ENCODE results near the gene OR5A1. TPM values are rescaled to one million over a fixed set of nuclear protein-coding genes. Genes with fewer than 3 reads are reported as not detected.

The OR5A1 gene
- not detected for polyA plus RNA-seq

- Histone ChIP-seq H3K4me1 (ENCODE audit: control insufficient read depth in 2 of 2, insufficient read depth in 2 of 2, low read length in 1 of 2) (no peaks in the 10 kb centered on the region), H3K4me3 (ENCODE audit: low read depth in 1 of 2, low read length in 2 of 2) (no peak within 1 kb of the TSS), H3K36me3 (ENCODE audit: control insufficient read depth in 2 of 2, insufficient read depth in 2 of 2, low read length in 1 of 2) (no peaks in the 10 kb centered on the region), H3K27ac (ENCODE audit: low read depth in 2 of 2, low read length in 1 of 2) (no peak within 1 kb of the TSS), H3K27me3 (ENCODE audit: control insufficient read depth in 1 of 2, insufficient read depth in 2 of 2, low read length in 2 of 2) (no peaks in the 10 kb centered on the region), H3K9me3 (ENCODE audit: control insufficient read depth in 2 of 2, insufficient read depth in 1 of 2, low read depth in 1 of 2, low read length in 1 of 2) (no peaks in the 10 kb centered on the region)
- WGBS, 2 donors, result 72 to 75% methylated on average over 3 of the region's 3 CpGs
Observed at GRCh38 chr11:59436169-59436568, at the start of gene OR5A1. TSS of gene OR5A1 (plus strand) at chr11:59436469. CDS start at chr11:59443169, 6,700 bp downstream.

DNA sequence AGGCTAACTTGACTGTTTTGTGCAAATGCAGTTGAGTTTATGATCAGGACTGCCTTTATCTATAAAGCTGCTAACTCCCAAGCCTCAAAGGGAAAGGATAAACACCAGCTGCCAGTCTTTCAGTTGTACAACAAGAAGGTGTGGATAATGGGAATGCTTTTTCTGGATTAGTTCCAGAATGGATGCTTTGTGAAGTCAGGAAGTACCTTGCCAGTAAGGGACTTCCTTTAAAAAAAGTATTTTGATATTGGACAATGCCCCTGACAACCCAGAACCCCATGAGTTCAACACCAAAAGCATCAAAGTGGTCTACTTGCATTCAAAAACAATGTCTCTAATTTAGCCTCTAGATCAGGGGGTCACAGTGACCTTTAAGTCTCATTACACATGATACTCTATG lies 42.1 kb upstream of the OR5A1 start:
- Histone ChIP-seq H3K4me3 (ENCODE audit: low read depth in 1 of 2, low read length in 2 of 2) (no peak overlapping the region), H3K9me3 (ENCODE audit: control insufficient read depth in 2 of 2, insufficient read depth in 1 of 2, low read depth in 1 of 2, low read length in 1 of 2) (no peaks in the 10 kb centered on the region), H3K27me3 (ENCODE audit: control insufficient read depth in 1 of 2, insufficient read depth in 2 of 2, low read length in 2 of 2) (no peaks in the 10 kb centered on the region), H3K36me3 (ENCODE audit: control insufficient read depth in 2 of 2, insufficient read depth in 2 of 2, low read length in 1 of 2) (no peaks in the 10 kb centered on the region), H3K4me1 (ENCODE audit: control insufficient read depth in 2 of 2, insufficient read depth in 2 of 2, low read length in 1 of 2) (no peaks in the 10 kb centered on the region), H3K27ac (ENCODE audit: low read depth in 2 of 2, low read length in 1 of 2) (no peak overlapping the region)

DNA sequence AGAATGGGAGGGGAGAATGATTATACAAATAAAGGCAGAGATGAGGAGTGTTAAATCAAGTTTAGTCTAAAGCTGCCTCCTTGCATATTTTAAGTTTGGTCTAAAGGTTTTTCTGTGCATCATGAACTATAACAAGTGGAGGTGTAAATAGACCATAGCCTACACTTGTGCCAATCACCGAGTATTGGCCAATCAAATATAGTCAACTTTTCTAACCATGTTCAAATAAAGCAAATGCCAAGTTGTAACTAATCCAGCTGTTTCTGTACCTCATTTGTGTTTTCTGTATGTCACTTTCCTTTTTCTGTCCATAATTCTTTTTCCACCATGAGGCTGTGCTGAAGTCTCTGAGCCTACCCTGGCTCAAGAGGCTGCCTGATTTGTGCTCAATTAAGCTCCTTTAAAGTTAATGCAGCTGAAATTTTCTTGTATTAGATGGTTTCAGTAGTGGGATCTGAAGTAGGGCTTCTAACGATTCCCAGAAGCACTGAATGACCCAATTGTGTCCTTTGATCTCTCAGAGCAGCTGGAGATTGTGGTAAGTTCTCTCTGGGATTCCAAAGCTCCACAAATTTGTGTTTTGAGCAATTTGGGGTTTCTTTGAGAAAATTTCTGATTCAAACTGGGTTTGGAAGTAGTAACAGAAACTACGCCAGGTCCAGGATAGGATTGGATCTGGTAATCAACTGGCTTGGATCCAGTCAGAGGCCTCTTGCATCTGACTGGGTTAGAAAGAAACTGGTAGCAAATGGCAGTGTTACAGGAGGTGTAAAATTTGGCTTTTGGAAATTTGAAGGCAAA lies 35.6 kb upstream of the OR5A1 start:
- H3K36me3 ChIP-seq (ENCODE audit: control insufficient read depth in 2 of 2, insufficient read depth in 2 of 2, low read length in 1 of 2), result no peaks in the 10 kb centered on the region
- WGBS, 2 donors, result 79% methylated on average over 3 of the region's 3 CpGs
- no peaks in the 10 kb centered on the region for H3K4me1 ChIP-seq (ENCODE audit: control insufficient read depth in 2 of 2, insufficient read depth in 2 of 2, low read length in 1 of 2)
- H3K4me3 ChIP-seq (ENCODE audit: low read depth in 1 of 2, low read length in 2 of 2), result no peak overlapping the region
- no peak overlapping the region for H3K27ac ChIP-seq (ENCODE audit: low read depth in 2 of 2, low read length in 1 of 2)
- H3K27me3 ChIP-seq (ENCODE audit: control insufficient read depth in 1 of 2, insufficient read depth in 2 of 2, low read length in 2 of 2), result no peaks in the 10 kb centered on the region
- H3K9me3 ChIP-seq (ENCODE audit: control insufficient read depth in 2 of 2, insufficient read depth in 1 of 2, low read depth in 1 of 2, low read length in 1 of 2), result no peaks in the 10 kb centered on the region

- Histone ChIP-seq H3K27ac (ENCODE audit: low read depth in 2 of 2, low read length in 1 of 2) (no peak overlapping the region), H3K4me1 (ENCODE audit: control insufficient read depth in 2 of 2, insufficient read depth in 2 of 2, low read length in 1 of 2) (no peaks in the 10 kb centered on the region), H3K9me3 (ENCODE audit: control insufficient read depth in 2 of 2, insufficient read depth in 1 of 2, low read depth in 1 of 2, low read length in 1 of 2) (no peaks in the 10 kb centered on the region), H3K36me3 (ENCODE audit: control insufficient read depth in 2 of 2, insufficient read depth in 2 of 2, low read length in 1 of 2) (no peaks in the 10 kb centered on the region), H3K27me3 (ENCODE audit: control insufficient read depth in 1 of 2, insufficient read depth in 2 of 2, low read length in 2 of 2) (no peaks in the 10 kb centered on the region), H3K4me3 (ENCODE audit: low read depth in 1 of 2, low read length in 2 of 2) (no peak overlapping the region)
- 41 to 46% methylated on average over 2 of the region's 2 CpGs for WGBS, 2 donors
Observed at GRCh38 chr11:59401262-59401552, 35.1 kb upstream of the OR5A1 start.

DNA sequence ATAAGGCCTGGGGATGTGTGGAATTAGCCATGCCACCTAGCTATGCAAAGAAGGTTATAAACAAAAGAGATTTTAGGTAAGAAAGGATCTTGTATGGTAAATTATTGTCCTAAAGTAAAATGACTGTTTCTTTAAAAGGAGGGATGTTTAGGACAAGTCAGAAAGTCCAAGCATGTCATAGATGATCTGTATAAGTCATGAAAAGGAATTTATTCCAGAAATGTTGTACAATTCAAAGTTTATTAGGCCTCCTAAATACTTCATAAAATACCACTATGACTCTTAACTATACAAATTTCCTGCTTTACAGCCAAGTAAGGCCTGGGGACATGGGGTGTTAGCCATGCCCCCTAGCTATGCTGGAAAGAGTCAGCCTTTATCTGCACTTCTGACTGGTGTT lies 32.7 kb upstream of the OR5A1 start:
- Histone ChIP-seq H3K27me3 (ENCODE audit: control insufficient read depth in 1 of 2, insufficient read depth in 2 of 2, low read length in 2 of 2) (no peaks in the 10 kb centered on the region), H3K36me3 (ENCODE audit: control insufficient read depth in 2 of 2, insufficient read depth in 2 of 2, low read length in 1 of 2) (no peaks in the 10 kb centered on the region), H3K4me1 (ENCODE audit: control insufficient read depth in 2 of 2, insufficient read depth in 2 of 2, low read length in 1 of 2) (no peaks in the 10 kb centered on the region), H3K9me3 (ENCODE audit: control insufficient read depth in 2 of 2, insufficient read depth in 1 of 2, low read depth in 1 of 2, low read length in 1 of 2) (no peaks in the 10 kb centered on the region), H3K4me3 (ENCODE audit: low read depth in 1 of 2, low read length in 2 of 2) (no peak overlapping the region), H3K27ac (ENCODE audit: low read depth in 2 of 2, low read length in 1 of 2) (no peak overlapping the region)

DNA sequence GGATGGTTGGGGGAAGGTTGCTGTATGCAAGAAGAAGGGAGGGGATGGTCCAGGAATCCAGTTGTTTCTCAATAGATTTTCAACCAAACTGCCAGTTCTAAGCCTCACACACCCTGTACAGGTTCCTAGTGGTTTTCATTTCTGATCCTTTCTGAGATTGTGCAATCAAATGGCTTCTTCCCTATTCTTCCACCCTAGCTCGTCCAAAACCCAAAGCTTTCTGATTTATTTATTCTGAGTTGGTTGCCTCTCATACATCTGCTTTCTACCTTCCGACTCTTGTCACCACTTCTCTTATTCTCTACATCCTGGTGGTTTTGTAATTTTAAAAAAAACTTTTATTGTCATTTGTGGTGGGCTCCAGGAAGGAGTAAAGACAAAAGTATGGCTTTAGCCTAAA lies 22.6 kb upstream of the OR5A1 start:
- Histone ChIP-seq H3K9me3 (ENCODE audit: control insufficient read depth in 2 of 2, insufficient read depth in 1 of 2, low read depth in 1 of 2, low read length in 1 of 2) (no peaks in the 10 kb centered on the region), H3K27ac (ENCODE audit: low read depth in 2 of 2, low read length in 1 of 2) (no peak overlapping the region), H3K27me3 (ENCODE audit: control insufficient read depth in 1 of 2, insufficient read depth in 2 of 2, low read length in 2 of 2) (no peaks in the 10 kb centered on the region), H3K36me3 (ENCODE audit: control insufficient read depth in 2 of 2, insufficient read depth in 2 of 2, low read length in 1 of 2) (no peaks in the 10 kb centered on the region), H3K4me1 (ENCODE audit: control insufficient read depth in 2 of 2, insufficient read depth in 2 of 2, low read length in 1 of 2) (no peaks in the 10 kb centered on the region), H3K4me3 (ENCODE audit: low read depth in 1 of 2, low read length in 2 of 2) (no peak overlapping the region)
- WGBS, 2 donors, result 57 to 63% methylated on average over 2 of the region's 2 CpGs

GRCh38 chr11:59415111-59415510 lies 21.2 kb upstream of the OR5A1 start:
- 67 to 95% methylated on average over 1 of the region's 1 CpG for WGBS, 2 donors
- H3K27ac ChIP-seq (ENCODE audit: low read depth in 2 of 2, low read length in 1 of 2), result no peak overlapping the region

GRCh38 chr11:59416613-59417012 lies 19.7 kb upstream of the OR5A1 start:
- WGBS, 2 donors, result 87 to 88% methylated on average over 5 of the region's 5 CpGs
- Histone ChIP-seq H3K27ac (ENCODE audit: low read depth in 2 of 2, low read length in 1 of 2) (no peak overlapping the region), H3K27me3 (ENCODE audit: control insufficient read depth in 1 of 2, insufficient read depth in 2 of 2, low read length in 2 of 2) (no peaks in the 10 kb centered on the region), H3K36me3 (ENCODE audit: control insufficient read depth in 2 of 2, insufficient read depth in 2 of 2, low read length in 1 of 2) (no peaks in the 10 kb centered on the region), H3K4me3 (ENCODE audit: low read depth in 1 of 2, low read length in 2 of 2) (no peak overlapping the region), H3K9me3 (ENCODE audit: control insufficient read depth in 2 of 2, insufficient read depth in 1 of 2, low read depth in 1 of 2, low read length in 1 of 2) (no peaks in the 10 kb centered on the region), H3K4me1 (ENCODE audit: control insufficient read depth in 2 of 2, insufficient read depth in 2 of 2, low read length in 1 of 2) (no peaks in the 10 kb centered on the region)

More at GRCh38 chr11:59415111-59415510, 21.2 kb upstream of the OR5A1 start:
- Histone ChIP-seq H3K27me3 (ENCODE audit: control insufficient read depth in 1 of 2, insufficient read depth in 2 of 2, low read length in 2 of 2) (no peaks in the 10 kb centered on the region), H3K4me1 (ENCODE audit: control insufficient read depth in 2 of 2, insufficient read depth in 2 of 2, low read length in 1 of 2) (no peaks in the 10 kb centered on the region), H3K36me3 (ENCODE audit: control insufficient read depth in 2 of 2, insufficient read depth in 2 of 2, low read length in 1 of 2) (no peaks in the 10 kb centered on the region), H3K9me3 (ENCODE audit: control insufficient read depth in 2 of 2, insufficient read depth in 1 of 2, low read depth in 1 of 2, low read length in 1 of 2) (no peaks in the 10 kb centered on the region), H3K4me3 (ENCODE audit: low read depth in 1 of 2, low read length in 2 of 2) (no peak overlapping the region)

- Histone ChIP-seq H3K27me3 (ENCODE audit: control insufficient read depth in 1 of 2, insufficient read depth in 2 of 2, low read length in 2 of 2) (no peaks in the 10 kb centered on the region), H3K36me3 (ENCODE audit: control insufficient read depth in 2 of 2, insufficient read depth in 2 of 2, low read length in 1 of 2) (no peaks in the 10 kb centered on the region), H3K4me3 (ENCODE audit: low read depth in 1 of 2, low read length in 2 of 2) (no peak overlapping the region), H3K9me3 (ENCODE audit: control insufficient read depth in 2 of 2, insufficient read depth in 1 of 2, low read depth in 1 of 2, low read length in 1 of 2) (no peaks in the 10 kb centered on the region), H3K27ac (ENCODE audit: low read depth in 2 of 2, low read length in 1 of 2) (no peak overlapping the region), H3K4me1 (ENCODE audit: control insufficient read depth in 2 of 2, insufficient read depth in 2 of 2, low read length in 1 of 2) (no peaks in the 10 kb centered on the region)
- 61 to 63% methylated on average over 5 of the region's 5 CpGs for WGBS, 2 donors
Observed at GRCh38 chr11:59417023-59417422, 19.2 kb upstream of the OR5A1 start.

DNA sequence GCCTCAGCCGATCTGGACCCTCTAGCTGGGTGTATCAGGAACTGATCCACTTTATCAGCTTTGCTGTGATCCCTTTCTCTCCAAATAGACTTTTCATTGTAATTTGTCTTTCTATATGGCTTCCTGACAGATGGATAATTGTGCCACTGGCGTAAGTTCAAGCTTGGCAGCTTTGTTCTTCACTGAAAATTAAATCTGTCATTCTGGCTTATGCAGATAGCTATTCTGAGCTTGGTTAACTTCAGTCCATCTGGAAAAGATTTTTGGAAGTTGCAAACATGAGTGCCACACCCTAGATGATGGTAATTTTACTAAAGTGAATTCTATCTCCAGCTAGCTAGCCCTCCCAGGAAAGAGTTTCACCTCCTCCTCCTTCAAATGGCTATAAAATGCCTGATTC lies 18.1 kb upstream of the OR5A1 start:
- H3K9me3 ChIP-seq (ENCODE audit: control insufficient read depth in 2 of 2, insufficient read depth in 1 of 2, low read depth in 1 of 2, low read length in 1 of 2), result no peaks in the 10 kb centered on the region
- H3K36me3 ChIP-seq (ENCODE audit: control insufficient read depth in 2 of 2, insufficient read depth in 2 of 2, low read length in 1 of 2), result no peaks in the 10 kb centered on the region
- WGBS, 2 donors, result 61 to 78% methylated on average over 2 of the region's 2 CpGs
- no peaks in the 10 kb centered on the region for H3K27me3 ChIP-seq (ENCODE audit: control insufficient read depth in 1 of 2, insufficient read depth in 2 of 2, low read length in 2 of 2)
- no peak overlapping the region for H3K4me3 ChIP-seq (ENCODE audit: low read depth in 1 of 2, low read length in 2 of 2)
- no peaks in the 10 kb centered on the region for H3K4me1 ChIP-seq (ENCODE audit: control insufficient read depth in 2 of 2, insufficient read depth in 2 of 2, low read length in 1 of 2)
- H3K27ac ChIP-seq (ENCODE audit: low read depth in 2 of 2, low read length in 1 of 2), result no peak overlapping the region
